ENCODE data around the gene SLC39A3. TPM values are rescaled to one million over a fixed set of nuclear protein-coding genes. Genes with fewer than 3 reads are reported as not detected.

Gene SLC39A3
- total RNA-seq, 1 donor from 2014 or later = 33.1 TPM

GRCh38 chr19:2736550-2737190 lies 3.1 kb downstream of the SLC39A3 start:
- no peak for DNase-seq (ENCODE audit: extremely low spot score, unreplicated experiment)
- Mint-ChIP-seq H3K36me3 (peaks cover 5% of the 10 kb centered on the region), H3K27ac (no peak overlapping the region), H3K9me3 (no peaks in the 10 kb centered on the region), H3K4me3 (no peak overlapping the region), H3K27me3 (peaks cover 4% of the 10 kb centered on the region), H3K4me1 (ENCODE audit: unreplicated experiment) (peaks cover 14% of the 10 kb centered on the region)
- no peak for TF ChIP-seq CTCF (conservative IDR thresholded peaks at IDR 0.05)

GRCh38 chr19:2735374-2735773 lies 4.4 kb downstream of the SLC39A3 start:
- no peak overlapping the region for H3K4me3 Mint-ChIP-seq
- no peak for DNase-seq (ENCODE audit: extremely low spot score, unreplicated experiment)
- H3K27ac Mint-ChIP-seq = no peak overlapping the region
- peaks cover 5% of the 10 kb centered on the region for H3K36me3 Mint-ChIP-seq
- peaks cover 4% of the 10 kb centered on the region for H3K27me3 Mint-ChIP-seq
- no peak for TF ChIP-seq CTCF (conservative IDR thresholded peaks at IDR 0.05)
- H3K4me1 Mint-ChIP-seq (ENCODE audit: unreplicated experiment) = peaks cover 14% of the 10 kb centered on the region
- no peaks in the 10 kb centered on the region for H3K9me3 Mint-ChIP-seq

- no peak for DNase-seq (ENCODE audit: extremely low spot score, unreplicated experiment)
- Mint-ChIP-seq H3K27ac (no peak overlapping the region), H3K9me3 (no peaks in the 10 kb centered on the region), H3K36me3 (peaks cover 5% of the 10 kb centered on the region), H3K4me3 (no peak overlapping the region), H3K27me3 (no peaks in the 10 kb centered on the region), H3K4me1 (ENCODE audit: unreplicated experiment) (peaks cover 11% of the 10 kb centered on the region)
- TF ChIP-seq CTCF (conservative IDR thresholded peaks at IDR 0.05) = no peak
Observed at GRCh38 chr19:2734589-2735288, 5.1 kb downstream of the SLC39A3 start.

- Mint-ChIP-seq H3K27me3 (no peaks in the 10 kb centered on the region), H3K36me3 (peaks cover 5% of the 10 kb centered on the region), H3K27ac (no peak overlapping the region), H3K9me3 (no peaks in the 10 kb centered on the region), H3K4me1 (ENCODE audit: unreplicated experiment) (peaks cover 7% of the 10 kb centered on the region), H3K4me3 (no peak overlapping the region)
- no peak for TF ChIP-seq CTCF (conservative IDR thresholded peaks at IDR 0.05)
- DNase-seq (ENCODE audit: extremely low spot score, unreplicated experiment) = no peak
Observed at GRCh38 chr19:2733930-2734588, 5.8 kb downstream of the SLC39A3 start.

- Mint-ChIP-seq H3K4me3 (no peak overlapping the region), H3K36me3 (peaks cover 5% of the 10 kb centered on the region), H3K4me1 (ENCODE audit: unreplicated experiment) (peaks cover 6% of the 10 kb centered on the region), H3K9me3 (no peaks in the 10 kb centered on the region), H3K27me3 (peaks cover 6% of the 10 kb centered on the region), H3K27ac (no peak overlapping the region)
- TF ChIP-seq CTCF (conservative IDR thresholded peaks at IDR 0.05) = no peak
- DNase-seq (ENCODE audit: extremely low spot score, unreplicated experiment) = no peak
Observed at GRCh38 chr19:2732883-2733282, 6.9 kb downstream of the SLC39A3 start.

All from type B pancreatic cell (in vitro differentiated cells).